ENCODE measurements around the gene ETV6.

The ETV6 gene

GRCh38 chr12:11786638-11787365 lies 137.3 kb downstream of the ETV6 start:
- H3K4me3 ChIP-seq (replicated peaks in 1 of 2; ENCODE audit: low read depth in 2 of 2, low read length in 2 of 2): no peak overlapping the region
- TF ChIP-seq CTCF (IDR thresholded peaks at IDR 0.05; ENCODE audit: low read depth, low read length): no peak
- DNase-seq (ENCODE audit: low read depth in 2 of 2): no peak

- no peak for DNase-seq (ENCODE audit: low read depth in 2 of 2)
- H3K4me3 ChIP-seq (replicated peaks in 1 of 2; ENCODE audit: low read depth in 2 of 2, low read length in 2 of 2): no peak overlapping the region
- TF ChIP-seq CTCF (IDR thresholded peaks at IDR 0.05; ENCODE audit: low read depth, low read length): no peak
Measured at GRCh38 chr12:11787437-11787836, 138.0 kb downstream of the ETV6 start.

GRCh38 chr12:11787933-11788849 lies 138.7 kb downstream of the ETV6 start:
- H3K4me3 ChIP-seq (replicated peaks in 1 of 2; ENCODE audit: low read depth in 2 of 2, low read length in 2 of 2): no peak overlapping the region
- DNase-seq (ENCODE audit: low read depth in 2 of 2): no peak
- TF ChIP-seq CTCF (IDR thresholded peaks at IDR 0.05; ENCODE audit: low read depth, low read length): no peak

DNA sequence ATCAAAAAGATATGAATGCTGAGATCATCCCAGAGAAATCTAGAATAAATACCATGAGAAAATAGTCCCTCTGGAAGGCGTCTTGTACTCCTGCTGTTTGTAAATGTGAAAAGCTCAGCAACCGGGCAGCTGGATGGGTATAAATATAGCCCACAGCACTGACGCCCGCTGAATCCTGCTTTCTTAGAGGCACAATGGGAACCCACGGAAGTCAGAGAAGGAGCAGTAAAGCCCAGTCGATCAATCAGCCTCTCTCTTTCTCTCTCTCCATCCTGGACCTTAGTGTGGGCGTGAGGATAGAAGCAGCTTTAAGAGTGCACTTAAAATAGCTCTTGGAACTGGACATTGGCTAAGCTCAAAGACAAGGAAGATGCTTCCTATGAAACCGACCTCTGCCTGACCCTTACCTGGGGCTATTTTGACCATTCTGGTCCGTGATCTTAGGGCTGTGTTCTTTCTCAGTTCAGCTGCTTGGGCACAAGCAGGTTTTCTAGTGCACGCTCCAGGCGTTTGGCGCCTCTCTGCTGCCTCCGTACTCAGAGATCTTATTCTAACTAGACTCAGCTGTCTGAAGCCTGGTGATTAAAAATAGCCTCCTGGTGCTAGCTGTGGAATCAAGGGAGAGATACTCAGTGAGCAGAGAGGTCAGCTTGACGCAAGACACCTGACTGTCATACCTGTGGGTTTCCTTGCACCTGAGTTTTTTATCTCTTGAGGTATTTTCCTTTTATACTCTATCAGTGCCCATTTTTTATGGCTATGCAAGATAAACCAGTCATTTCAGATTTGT lies 144.6 kb downstream of the ETV6 start:
- no peak overlapping the region for H3K4me3 ChIP-seq (replicated peaks in 1 of 2; ENCODE audit: low read depth in 2 of 2, low read length in 2 of 2)
- no peak for TF ChIP-seq CTCF (IDR thresholded peaks at IDR 0.05; ENCODE audit: low read depth, low read length)
- peak in 1 of 2 donors; percentile 19 for DNase-seq (ENCODE audit: low read depth in 2 of 2)

- no peak for DNase-seq (ENCODE audit: low read depth in 2 of 2)
- H3K4me3 ChIP-seq (replicated peaks in 1 of 2; ENCODE audit: low read depth in 2 of 2, low read length in 2 of 2): no peak overlapping the region
- no peak for TF ChIP-seq CTCF (IDR thresholded peaks at IDR 0.05; ENCODE audit: low read depth, low read length)
Measured at GRCh38 chr12:11794751-11795150, 145.3 kb downstream of the ETV6 start.

GRCh38 chr12:11795192-11795912 lies 145.9 kb downstream of the ETV6 start:
- DNase-seq (ENCODE audit: low read depth in 2 of 2): no peak
- no peak overlapping the region for H3K4me3 ChIP-seq (replicated peaks in 1 of 2; ENCODE audit: low read depth in 2 of 2, low read length in 2 of 2)
- TF ChIP-seq CTCF (IDR thresholded peaks at IDR 0.05; ENCODE audit: low read depth, low read length): no peak

All from cardiac fibroblast (primary cell).